Suprapubic skin (tissue), 4 donors: ENCODE measurements around the gene ITK. TPM values are rescaled to one million over a fixed set of nuclear protein-coding genes. Genes with fewer than 3 reads are reported as not detected.

Experiments used
- DNase-seq, 2 donors: peaks; one replicate each; pipeline ENCODE4 v3.0.0-alpha.2; 2019; ENCODE audit warnings: low spot score in 2 of 2
- H3K27ac ChIP-seq: fragments of 200-600 bp; sonication (generic); one replicate; pipeline ENCODE4 v1.5.1; 2019
- H3K27me3 ChIP-seq: fragments of 200-600 bp; sonication (generic); one replicate; pipeline ENCODE4 v1.5.1; 2019
- H3K36me3 ChIP-seq: fragments of 200-600 bp; sonication (generic); one replicate; pipeline ENCODE4 v1.5.1; 2019
- H3K4me1 ChIP-seq: fragments of 200-600 bp; sonication (generic); one replicate; pipeline ENCODE4 v1.5.1; 2019
- H3K4me3 ChIP-seq: fragments of 200-600 bp; sonication (generic); one replicate; pipeline ENCODE4 v1.5.1; 2019; ENCODE audit warnings: mild to moderate bottlenecking
- H3K9me3 ChIP-seq: fragments of 200-600 bp; sonication (generic); one replicate; pipeline ENCODE4 v1.5.1; 2019
- EP300 ChIP-seq: sonication (generic); formaldehyde crosslinking; IDR thresholded peaks from one replicate; pipeline ENCODE4 v1.6.1; 2017; ENCODE audit warnings: antibody characterized with exemption
- POLR2A ChIP-seq, 2 donors: fragments of 450-650 bp; IDR thresholded peaks; one replicate each; pipeline ENCODE4 v1.6.1; 2017; ENCODE audit warnings: antibody characterized with exemption in 2 of 2, mild to moderate bottlenecking in 2 of 2, moderate library complexity in 2 of 2
- POLR2AphosphoS5 ChIP-seq, 3 donors: sonication (generic); formaldehyde crosslinking; IDR thresholded peaks; one replicate each; pipeline ENCODE4 v1.6.1; 2017; ENCODE audit warnings: antibody characterized with exemption in 3 of 3
- WGBS: methylation state at CpG from one replicate; pipeline ENCODE4 v1.1.5; 2018; 5-methylcytosine and 5-hydroxymethylcytosine counted together
- total RNA-seq, 4 donors: library from RNA; depleted of rRNA; stranded (reverse); fragments of >200 nt; gene quantifications; one replicate each; pipeline ENCODE4 v1.1.0, GENCODE V29; 2016
- TF ChIP-seq, protein P1 (sequence below), 2 donors: fragments of 200-600 bp in 1 of 2; fragments of 450-650 bp in 1 of 2; sonication (generic) in 1 of 2; IDR thresholded peaks; one replicate each; pipeline ENCODE4 v1.5.1; 2016 to 2019; ENCODE audit warnings: antibody characterized with exemption in 2 of 2, mild to moderate bottlenecking in 1 of 2, moderate library complexity in 1 of 2

Gene ITK
- total RNA-seq, 4 donors from 2014 or later: 1.6 to 3.5 (median 2.7) TPM

DNA sequence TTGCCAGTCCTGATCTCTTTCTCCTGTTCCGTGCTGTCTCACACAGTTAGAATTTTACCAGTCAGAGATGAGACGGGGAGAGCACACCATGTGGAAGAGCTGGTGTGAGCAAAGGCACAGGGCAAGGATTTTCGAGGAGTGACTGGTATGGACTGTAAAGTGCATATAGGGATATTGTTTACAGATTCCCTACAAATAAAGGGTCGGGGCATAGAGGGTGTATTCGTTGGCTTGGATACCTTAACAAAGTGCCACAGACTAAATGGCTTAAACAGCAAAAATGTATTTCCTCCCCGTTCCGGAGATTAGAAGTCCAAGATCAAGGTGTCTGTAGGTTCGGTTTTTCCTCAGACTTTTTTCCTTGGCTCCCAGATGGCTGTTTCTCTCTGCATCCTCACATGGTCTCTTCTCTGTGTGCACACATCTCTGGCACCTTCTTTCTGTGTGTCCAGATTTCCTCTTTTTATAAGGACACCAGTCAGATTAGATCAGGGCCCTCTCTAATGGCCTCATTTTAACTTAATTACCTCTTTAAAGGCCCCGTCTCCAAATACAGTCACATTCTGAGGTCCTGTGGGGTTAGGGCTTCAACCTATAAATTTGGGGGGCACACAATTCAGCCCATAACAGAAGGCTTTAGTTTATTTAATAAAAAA is 108.7 kb downstream of the ITK start:
- TF ChIP-seq POLR2AphosphoS5 (IDR thresholded peaks at IDR 0.05) (no peak), EP300 (no peak), POLR2A (IDR thresholded peaks at IDR 0.05) (no peak)
- TF ChIP-seq, protein P1, sequence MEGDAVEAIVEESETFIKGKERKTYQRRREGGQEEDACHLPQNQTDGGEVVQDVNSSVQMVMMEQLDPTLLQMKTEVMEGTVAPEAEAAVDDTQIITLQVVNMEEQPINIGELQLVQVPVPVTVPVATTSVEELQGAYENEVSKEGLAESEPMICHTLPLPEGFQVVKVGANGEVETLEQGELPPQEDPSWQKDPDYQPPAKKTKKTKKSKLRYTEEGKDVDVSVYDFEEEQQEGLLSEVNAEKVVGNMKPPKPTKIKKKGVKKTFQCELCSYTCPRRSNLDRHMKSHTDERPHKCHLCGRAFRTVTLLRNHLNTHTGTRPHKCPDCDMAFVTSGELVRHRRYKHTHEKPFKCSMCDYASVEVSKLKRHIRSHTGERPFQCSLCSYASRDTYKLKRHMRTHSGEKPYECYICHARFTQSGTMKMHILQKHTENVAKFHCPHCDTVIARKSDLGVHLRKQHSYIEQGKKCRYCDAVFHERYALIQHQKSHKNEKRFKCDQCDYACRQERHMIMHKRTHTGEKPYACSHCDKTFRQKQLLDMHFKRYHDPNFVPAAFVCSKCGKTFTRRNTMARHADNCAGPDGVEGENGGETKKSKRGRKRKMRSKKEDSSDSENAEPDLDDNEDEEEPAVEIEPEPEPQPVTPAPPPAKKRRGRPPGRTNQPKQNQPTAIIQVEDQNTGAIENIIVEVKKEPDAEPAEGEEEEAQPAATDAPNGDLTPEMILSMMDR (IDR thresholded peaks at IDR 0.05): no peak
- Histone ChIP-seq H3K9me3 (no peaks in the 10 kb centered on the region), H3K27me3 (no peaks in the 10 kb centered on the region), H3K27ac (no peak overlapping the region), H3K36me3 (no peaks in the 10 kb centered on the region), H3K4me1 (no peaks in the 10 kb centered on the region), H3K4me3 (no peak overlapping the region)
- 87% methylated on average over 9 of the region's 9 CpGs for WGBS
- DNase-seq: no peak

DNA sequence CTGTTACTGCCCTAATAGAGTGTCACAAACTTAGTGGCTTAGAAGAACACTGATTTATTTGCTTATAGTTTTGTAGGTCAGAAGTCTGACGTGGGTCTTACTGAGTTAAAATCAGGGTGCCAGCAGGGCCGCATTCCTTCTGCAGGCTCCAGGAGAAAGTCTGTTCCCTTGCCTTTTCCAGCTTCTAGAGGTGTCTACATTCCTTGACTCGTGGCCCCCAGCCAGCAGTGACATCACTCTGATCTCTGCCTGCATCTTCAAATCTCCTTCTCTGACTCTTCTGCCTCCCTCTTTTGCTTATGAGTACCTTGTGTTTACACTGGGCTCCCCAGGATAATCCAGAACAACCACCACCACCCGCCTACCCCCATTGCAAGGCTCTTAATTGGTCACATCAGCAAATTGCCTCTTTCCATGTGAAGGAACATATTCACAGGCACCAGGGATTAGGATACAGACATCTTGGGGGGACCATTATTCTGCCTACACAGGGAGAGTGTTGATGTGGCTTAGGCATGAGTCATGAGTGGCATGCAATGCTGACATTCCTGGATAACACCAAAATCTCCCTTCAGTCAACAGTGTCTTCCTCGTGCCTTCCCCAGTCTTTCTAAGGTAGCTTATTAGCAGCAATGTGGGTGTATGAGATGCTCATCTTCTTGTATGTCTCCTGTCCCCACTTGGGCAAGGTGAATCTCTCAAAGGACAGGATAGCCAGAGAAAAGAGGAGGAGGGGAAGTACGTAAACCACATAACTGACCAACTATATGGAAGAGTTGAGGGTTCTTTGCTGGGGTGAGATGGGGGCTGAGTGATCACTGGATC is 109.7 kb downstream of the ITK start:
- H3K27ac ChIP-seq: no peak overlapping the region
- WGBS: 70% methylated on average over 6 of the region's 6 CpGs
- H3K4me3 ChIP-seq: no peak overlapping the region
- TF ChIP-seq POLR2AphosphoS5 (IDR thresholded peaks at IDR 0.05) (no peak), POLR2A (IDR thresholded peaks at IDR 0.05) (no peak), EP300 (no peak)
- TF ChIP-seq, protein P1 (IDR thresholded peaks at IDR 0.05): no peak
- H3K4me1 ChIP-seq: no peaks in the 10 kb centered on the region
- no peaks in the 10 kb centered on the region for H3K9me3 ChIP-seq
- H3K36me3 ChIP-seq: no peaks in the 10 kb centered on the region
- H3K27me3 ChIP-seq: no peaks in the 10 kb centered on the region
- DNase-seq: no peak

DNA sequence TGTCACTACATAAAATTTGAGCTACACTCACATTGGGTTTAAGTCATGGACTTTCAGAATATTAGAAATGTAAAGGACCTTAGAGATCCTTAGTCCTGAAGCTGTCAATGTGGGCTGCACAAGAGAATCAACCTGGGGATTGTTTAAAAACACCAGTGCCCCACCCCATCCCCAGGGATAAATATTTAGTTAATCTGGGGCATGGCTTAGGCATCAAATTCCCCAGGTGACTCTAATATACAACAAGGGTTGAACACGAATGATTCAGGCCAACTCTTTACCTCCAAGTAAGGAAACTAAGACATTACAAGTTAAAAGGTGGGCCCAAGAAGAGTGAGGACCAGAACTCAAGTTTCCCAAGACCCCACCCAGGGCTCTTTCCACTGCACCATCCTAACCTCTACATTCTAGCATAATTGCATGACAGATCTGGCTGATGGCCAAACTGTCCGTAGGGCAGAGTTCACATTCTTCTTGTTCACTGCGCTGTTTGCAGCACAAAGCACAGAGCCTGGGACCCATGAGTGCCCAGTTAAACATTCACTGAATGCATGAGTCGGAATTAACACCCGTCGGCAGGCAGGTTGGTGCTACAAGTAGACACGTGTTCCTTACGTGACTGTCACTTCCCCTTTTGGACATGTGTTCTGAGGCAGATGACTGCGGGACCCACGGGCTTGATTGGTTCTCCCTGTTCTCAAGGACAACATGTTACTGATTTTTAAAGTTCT is 110.5 kb downstream of the ITK start:
- H3K36me3 ChIP-seq: no peaks in the 10 kb centered on the region
- DNase-seq: no peak
- TF ChIP-seq POLR2AphosphoS5 (IDR thresholded peaks at IDR 0.05) (no peak), POLR2A (IDR thresholded peaks at IDR 0.05) (no peak), EP300 (no peak)
- TF ChIP-seq, protein P1 (IDR thresholded peaks at IDR 0.05): no peak
- H3K27me3 ChIP-seq: no peaks in the 10 kb centered on the region
- H3K4me3 ChIP-seq: no peak overlapping the region
- H3K27ac ChIP-seq: no peak overlapping the region
- H3K4me1 ChIP-seq: no peaks in the 10 kb centered on the region
- 58% methylated on average over 10 of the region's 10 CpGs for WGBS
- no peaks in the 10 kb centered on the region for H3K9me3 ChIP-seq

DNA sequence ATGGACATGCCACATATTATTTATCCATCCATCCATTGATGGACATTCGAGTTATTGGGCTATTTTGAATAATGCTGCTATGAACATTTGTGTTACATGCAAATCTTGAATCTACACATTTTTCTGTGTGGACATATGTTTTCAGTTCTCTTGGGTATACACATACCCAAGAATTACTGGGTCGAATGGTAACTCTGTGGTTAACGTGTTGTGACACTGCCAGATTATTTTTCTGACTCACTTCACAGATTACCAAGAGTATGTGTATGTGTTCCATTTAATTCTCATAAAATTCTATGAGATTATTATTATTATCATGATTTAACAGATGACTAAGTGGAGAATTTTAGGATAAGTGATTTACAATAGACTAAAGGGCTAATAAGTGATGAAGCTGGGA is 112.0 kb downstream of the ITK start:
- 89% methylated on average over 3 of the region's 3 CpGs for WGBS

More for the DNA sequence above, 112.0 kb downstream of the ITK start:
- no peak for TF ChIP-seq POLR2AphosphoS5 (IDR thresholded peaks at IDR 0.05)
- TF ChIP-seq, protein P1 (IDR thresholded peaks at IDR 0.05): no peak
- TF ChIP-seq EP300: no peak
- no peak for TF ChIP-seq POLR2A (IDR thresholded peaks at IDR 0.05)
- Histone ChIP-seq H3K4me1 (no peaks in the 10 kb centered on the region), H3K27ac (no peak overlapping the region), H3K4me3 (no peak overlapping the region), H3K27me3 (no peaks in the 10 kb centered on the region), H3K36me3 (no peaks in the 10 kb centered on the region), H3K9me3 (no peaks in the 10 kb centered on the region)
- DNase-seq: no peak
